HL-60 (cell line): ENCODE results near the gene ARHGAP10.

ENCODE experiments used
- POLR2AphosphoS5 ChIP-seq: IDR thresholded peaks from 2 replicates; pipeline ENCODE4 v1.6.1; 2012; ENCODE audit warnings: low read depth
- TF ChIP-seq, protein P1 (sequence below): IDR thresholded peaks from one replicate; pipeline ENCODE4 v1.5.1; 2011; ENCODE audit warnings: low read length, control low read depth, inconsistent platforms; ENCODE audit not compliant: insufficient read depth

DNA sequence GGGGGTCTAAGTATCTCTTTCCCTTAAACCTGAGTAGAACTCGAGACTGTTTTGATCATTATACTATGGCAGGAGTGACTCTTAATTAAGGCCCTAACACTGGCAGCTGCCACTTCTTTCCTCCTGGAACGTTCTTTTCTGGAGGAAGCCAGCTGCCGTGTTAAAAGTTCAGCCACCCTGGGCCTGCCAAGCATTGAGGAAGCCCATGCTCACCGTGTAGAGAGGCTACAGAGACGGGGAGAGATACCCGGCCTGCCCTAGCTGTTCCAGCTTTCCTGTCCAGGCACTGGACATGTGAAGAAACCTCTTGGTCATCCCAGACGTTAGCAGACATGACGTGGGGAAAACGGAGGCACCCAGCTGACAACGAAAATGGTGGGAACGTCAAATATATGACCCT is 274.1 kb downstream of the ARHGAP10 start:
- no peak for TF ChIP-seq POLR2AphosphoS5
- TF ChIP-seq, protein P1, sequence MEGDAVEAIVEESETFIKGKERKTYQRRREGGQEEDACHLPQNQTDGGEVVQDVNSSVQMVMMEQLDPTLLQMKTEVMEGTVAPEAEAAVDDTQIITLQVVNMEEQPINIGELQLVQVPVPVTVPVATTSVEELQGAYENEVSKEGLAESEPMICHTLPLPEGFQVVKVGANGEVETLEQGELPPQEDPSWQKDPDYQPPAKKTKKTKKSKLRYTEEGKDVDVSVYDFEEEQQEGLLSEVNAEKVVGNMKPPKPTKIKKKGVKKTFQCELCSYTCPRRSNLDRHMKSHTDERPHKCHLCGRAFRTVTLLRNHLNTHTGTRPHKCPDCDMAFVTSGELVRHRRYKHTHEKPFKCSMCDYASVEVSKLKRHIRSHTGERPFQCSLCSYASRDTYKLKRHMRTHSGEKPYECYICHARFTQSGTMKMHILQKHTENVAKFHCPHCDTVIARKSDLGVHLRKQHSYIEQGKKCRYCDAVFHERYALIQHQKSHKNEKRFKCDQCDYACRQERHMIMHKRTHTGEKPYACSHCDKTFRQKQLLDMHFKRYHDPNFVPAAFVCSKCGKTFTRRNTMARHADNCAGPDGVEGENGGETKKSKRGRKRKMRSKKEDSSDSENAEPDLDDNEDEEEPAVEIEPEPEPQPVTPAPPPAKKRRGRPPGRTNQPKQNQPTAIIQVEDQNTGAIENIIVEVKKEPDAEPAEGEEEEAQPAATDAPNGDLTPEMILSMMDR, result no peak
